PC-3 (cell line): ENCODE results near the gene FSIP1. TPM values are rescaled to one million over a fixed set of nuclear protein-coding genes. Genes with fewer than 3 reads are reported as not detected.

ENCODE experiments used
- ATAC-seq: fragments of 200-7000 bp; cut with Tn5 transposase; 2 replicates; pipeline ENCODE4 v1.9.1; 2020; ENCODE audit warnings: mild to moderate bottlenecking, moderate library complexity
- BruUV-seq: library from RNA; stranded (reverse); fragments of 400-500 nt; replicated peaks from 2 replicates; lab custom pipeline; 2021; lab: Mats Ljungman, UMichigan
- CTCF ChIA-PET: fragments of 300-600 bp; sonication (Branson Sonifier 250); formaldehyde crosslinking; loops from one replicate; lab custom pipeline; 2022; ENCODE audit warnings: antibody characterized with exemption; lab: Charles Lee
- POLR2A ChIA-PET: fragments of 300-600 bp; sonication (Branson Sonifier 250); formaldehyde crosslinking; loops from one replicate; lab custom pipeline; 2022; ENCODE audit warnings: antibody characterized with exemption; ENCODE audit not compliant: unreplicated experiment; lab: Charles Lee
- DNase-seq: peaks from one replicate; pipeline ENCODE4 v3.0.0-alpha.2; 2015
- H2AFZ ChIP-seq: fragments of 300-600 bp; sonication (generic); 2 replicates; pipeline ENCODE4 v1.6.0; 2016; ENCODE audit warnings: antibody characterized with exemption, low read length
- H3F3A ChIP-seq: fragments of 300-600 bp; sonication (generic); one replicate; pipeline ENCODE4 v1.6.0; 2017; ENCODE audit warnings: antibody characterized with exemption, low read length, control low read depth, mild to moderate bottlenecking; ENCODE audit not compliant: unreplicated experiment
- H3K27ac ChIP-seq: fragments of 300-600 bp; sonication (generic); 2 replicates; pipeline ENCODE4 v1.5.1; 2016; ENCODE audit warnings: mild to moderate bottlenecking, low read length
- H3K27me3 ChIP-seq: fragments of 300-600 bp; sonication (generic); 2 replicates; pipeline ENCODE4 v1.6.1; 2016; ENCODE audit warnings: low read length, mixed read lengths
- H3K36me3 ChIP-seq: fragments of 300-600 bp; sonication (generic); 2 replicates; pipeline ENCODE4 v1.6.1; 2016; ENCODE audit warnings: low read depth, mixed run types, low read length, mixed read lengths
- H3K4me1 ChIP-seq: fragments of 300-600 bp; sonication (generic); 2 replicates; pipeline ENCODE4 v1.5.1; 2016; ENCODE audit warnings: low read length; ENCODE audit not compliant: insufficient read depth
- H3K4me2 ChIP-seq: fragments of 300-600 bp; sonication (generic); 2 replicates; pipeline ENCODE4 v1.6.0; 2016; ENCODE audit warnings: low read length
- H3K4me3 ChIP-seq: fragments of 300-600 bp; sonication (generic); 2 replicates; pipeline ENCODE4 v1.5.1; 2016; ENCODE audit warnings: mild to moderate bottlenecking, low read length, mixed read lengths
- H3K79me2 ChIP-seq: fragments of 300-600 bp; sonication (generic); 2 replicates; pipeline ENCODE4 v1.6.1; 2017; ENCODE audit warnings: low read length, mixed read lengths
- H3K9ac ChIP-seq: fragments of 300-600 bp; sonication (generic); 2 replicates; pipeline ENCODE4 v1.6.0; 2016; ENCODE audit warnings: mild to moderate bottlenecking, low read length
- H3K9me2 ChIP-seq: fragments of 300-600 bp; sonication (generic); replicated peaks from 2 replicates; pipeline ENCODE4 v1.6.1; 2016; ENCODE audit warnings: mixed run types, low read length, mixed read lengths
- H3K9me3 ChIP-seq: fragments of 300-600 bp; sonication (generic); 2 replicates; pipeline ENCODE4 v1.6.1; 2016; ENCODE audit warnings: low read length, mixed read lengths
- H4K20me1 ChIP-seq: fragments of 300-600 bp; sonication (generic); 2 replicates; pipeline ENCODE4 v1.6.1; 2016; ENCODE audit warnings: low read length, mixed read lengths
- CTCF ChIP-seq: fragments of 300-600 bp; sonication (generic); conservative IDR thresholded peaks from 2 replicates; pipeline ENCODE4 v1.5.1; 2017; ENCODE audit warnings: antibody characterized with exemption, low read depth, mild to moderate bottlenecking, low read length
- EZH2 ChIP-seq: fragments of 300-600 bp; sonication (generic); IDR thresholded peaks from one replicate; pipeline ENCODE4 v1.6.1; 2017; ENCODE audit warnings: antibody characterized with exemption, mild to moderate bottlenecking, low read length; ENCODE audit not compliant: unreplicated experiment
- EZH2phosphoT487 ChIP-seq: fragments of 300-600 bp; sonication (generic); IDR thresholded peaks from 2 replicates; pipeline ENCODE4 v1.6.1; 2018; ENCODE audit warnings: mild to moderate bottlenecking, antibody characterized with exemption, low read length, borderline replicate concordance
- intact Hi-C: fragments of 100-400 bp; cut with micrococcal nuclease; formaldehyde crosslinking; loops from 2 replicates; pipeline ENCODE4 v1.9.0; 2023
- total RNA-seq: library from RNA; depleted of rRNA; stranded (reverse); fragments of >200 nt; gene quantifications from 2 replicates; pipeline ENCODE4 v1.2.3, GENCODE V29; 2014

The FSIP1 gene
- total RNA-seq, 1 experiment from 2014 or later: 0.07 TPM

DNA sequence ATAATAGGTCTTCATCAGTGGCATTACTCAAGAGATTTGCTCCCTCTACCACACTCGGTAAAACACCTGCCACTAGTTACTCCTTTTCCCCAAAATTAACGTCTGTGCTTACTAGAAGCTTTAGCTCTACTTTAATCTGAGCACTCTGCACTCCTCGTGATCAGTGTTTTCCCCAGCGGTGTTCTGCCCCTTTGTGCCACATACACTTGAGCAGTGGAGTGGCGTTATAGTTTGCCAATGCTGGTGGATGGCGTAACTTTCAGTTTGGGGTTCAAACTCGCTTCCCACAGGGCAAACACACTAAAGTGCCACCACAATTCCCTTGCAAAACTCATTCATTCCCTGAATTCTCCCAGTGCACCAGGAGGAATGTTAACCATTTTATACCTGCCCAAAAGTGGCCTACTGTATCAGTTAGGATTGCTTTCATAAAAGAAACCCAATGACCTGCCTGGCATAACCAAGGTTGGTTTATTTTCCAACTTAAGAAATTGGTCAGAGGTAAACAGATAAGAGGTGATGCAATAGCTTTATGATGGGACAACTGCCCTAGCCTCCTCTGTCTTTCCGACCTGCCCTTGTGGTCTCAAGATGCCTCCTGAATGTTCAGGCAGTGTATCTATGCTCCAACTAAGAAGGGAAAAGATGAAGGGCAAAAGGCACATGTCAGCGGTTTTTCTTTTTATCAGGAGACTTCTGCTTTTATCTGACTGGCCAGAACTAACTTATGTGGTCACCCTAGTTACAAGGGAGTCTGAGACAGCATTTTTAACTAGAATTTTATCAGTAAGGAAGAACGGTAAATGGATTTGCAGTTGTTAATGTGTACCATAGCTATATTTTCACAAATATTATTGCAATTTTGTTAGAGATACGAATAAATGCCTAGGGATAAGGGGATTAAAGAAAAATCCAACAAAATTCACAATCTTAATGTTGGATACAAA lies 83.9 kb downstream of the FSIP1 start:
- Histone ChIP-seq H3K9me3 (no peaks in the 10 kb centered on the region), H3F3A (no peaks in the 10 kb centered on the region), H3K4me1 (no peaks in the 10 kb centered on the region), H2AFZ (no peak overlapping the region), H3K36me3 (no peaks in the 10 kb centered on the region), H3K4me3 (no peak overlapping the region), H3K27me3 (no peaks in the 10 kb centered on the region), H3K27ac (no peak overlapping the region), H3K9ac (no peak overlapping the region), H3K4me2 (no peak overlapping the region), H4K20me1 (no peaks in the 10 kb centered on the region), H3K79me2 (no peaks in the 10 kb centered on the region), H3K9me2 (no peaks in the 10 kb centered on the region)
- ATAC-seq (no peak), DNase-seq (no peak)
- intact Hi-C loops: no loop called here
- CTCF ChIA-PET: no interaction called here
- no peak for TF ChIP-seq EZH2
- POLR2A ChIA-PET: no interaction called here
- BruUV-seq: no TSS peak

DNA sequence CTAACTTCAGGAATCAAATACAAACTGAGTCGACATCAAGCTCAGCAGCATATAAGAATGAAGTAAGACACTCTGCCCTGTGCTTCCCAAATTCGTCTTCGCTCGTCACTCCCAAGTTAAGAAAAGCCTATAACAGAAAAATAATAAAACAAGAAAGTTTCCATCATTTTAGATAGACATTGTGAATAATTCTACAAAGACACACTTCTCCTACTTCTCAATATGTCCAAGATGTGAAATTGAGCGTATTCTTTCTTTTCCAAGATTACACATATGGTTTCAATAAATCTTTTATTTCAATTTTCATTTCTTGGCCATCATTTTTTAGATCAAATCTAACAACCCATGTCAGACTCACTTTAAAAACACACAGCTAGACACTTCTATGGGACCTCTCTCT lies 85.1 kb downstream of the FSIP1 start:
- ATAC-seq (no peak), DNase-seq (no peak)
- no peaks in the 10 kb centered on the region for H3F3A ChIP-seq
- H3K27me3 ChIP-seq: no peaks in the 10 kb centered on the region
- no peak overlapping the region for H2AFZ ChIP-seq
- TF ChIP-seq EZH2: no peak
- TF ChIP-seq CTCF: no peak
- TF ChIP-seq EZH2phosphoT487: no peak
- no peaks in the 10 kb centered on the region for H3K4me1 ChIP-seq
- H3K4me2 ChIP-seq: no peak overlapping the region
- CTCF ChIA-PET: no interaction called here
- intact Hi-C loops: no loop called here
- no peaks in the 10 kb centered on the region for H3K79me2 ChIP-seq
- POLR2A ChIA-PET: no interaction called here
- no peak overlapping the region for H3K4me3 ChIP-seq
- H3K36me3 ChIP-seq: no peaks in the 10 kb centered on the region
- no peak overlapping the region for H3K9ac ChIP-seq
- BruUV-seq: no TSS peak
- no peaks in the 10 kb centered on the region for H4K20me1 ChIP-seq
- no peaks in the 10 kb centered on the region for H3K9me3 ChIP-seq
- H3K27ac ChIP-seq: no peak overlapping the region
- no peaks in the 10 kb centered on the region for H3K9me2 ChIP-seq

DNA sequence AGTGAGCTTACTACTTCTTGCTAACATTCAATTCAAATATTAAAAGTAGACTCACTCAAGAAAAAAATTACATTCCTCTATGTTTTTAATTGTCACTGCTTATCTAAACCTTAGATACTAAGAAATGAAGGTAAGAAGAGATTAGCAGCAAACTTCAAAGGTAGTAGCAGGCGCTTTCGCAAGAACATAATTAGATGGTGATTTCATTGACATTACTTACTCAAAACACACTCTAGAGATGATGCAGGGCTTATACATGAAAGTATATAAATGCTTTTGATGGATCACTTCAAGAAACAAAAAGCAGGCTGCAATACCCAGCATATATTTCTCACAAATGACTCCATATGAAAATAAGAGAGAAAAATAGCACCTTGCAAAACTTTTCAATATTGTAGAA lies 86.8 kb downstream of the FSIP1 start:
- Histone ChIP-seq H3K36me3 (no peaks in the 10 kb centered on the region), H3K4me1 (no peaks in the 10 kb centered on the region), H3K27me3 (no peaks in the 10 kb centered on the region), H3K27ac (no peak overlapping the region), H3K4me3 (no peak overlapping the region), H3K79me2 (no peaks in the 10 kb centered on the region), H3K9me2 (no peaks in the 10 kb centered on the region), H3K9ac (no peak overlapping the region), H3K9me3 (no peaks in the 10 kb centered on the region), H2AFZ (no peak overlapping the region), H3F3A (no peaks in the 10 kb centered on the region), H3K4me2 (no peak overlapping the region), H4K20me1 (no peaks in the 10 kb centered on the region)
- TF ChIP-seq CTCF: no peak
- TF ChIP-seq EZH2phosphoT487: no peak
- no peak for TF ChIP-seq EZH2
- ChIA-PET POLR2A (no interaction called here), CTCF (no interaction called here)
- DNase-seq (no peak), ATAC-seq (no peak)
- BruUV-seq: no TSS peak
- intact Hi-C loops: no loop called here
